T47D (cell line): ENCODE data around the gene ZNF618.
"Not testable (repeated sequence)": the region's sequence is repeated elsewhere in the genome, so short reads cannot be mapped to it uniquely, and the experiment has no call there.

ENCODE experiments used
- DNase-seq, 2 experiments: peaks; one replicate each; pipeline versions ENCODE4 v3.0.0 to v3.0.0-alpha.2; 2011 to 2012; ENCODE audit warnings: low read depth in 1 of 2, low spot score in 1 of 2
- JUND ChIP-seq: IDR thresholded peaks from 2 replicates; pipeline ENCODE4 v1.6.1; 2012; ENCODE audit warnings: low read depth
- in situ Hi-C: cut with HindIII; loops from 2 replicates; pipeline ENCODE4 v1.10.0; 2016; ENCODE audit warnings: low sequenced_read_pairs, low pct_unique_long_range_greater_than_20kb

The ZNF618 gene

GRCh38 chr9:113995401-113995800 is 119.3 kb downstream of the ZNF618 start:
- in situ Hi-C loops = no loop called here
- no peak for DNase-seq
- no peak for TF ChIP-seq JUND

- no peak for TF ChIP-seq JUND
- in situ Hi-C loops = no loop called here
- DNase-seq = no peak
Observed at GRCh38 chr9:113995963-113996362, 119.9 kb downstream of the ZNF618 start.

- in situ Hi-C loops = no loop called here
- DNase-seq = no peak
- no peak for TF ChIP-seq JUND
Observed at GRCh38 chr9:113996531-113997001, 120.5 kb downstream of the ZNF618 start.

GRCh38 chr9:113997064-113997463 is 121.0 kb downstream of the ZNF618 start:
- in situ Hi-C loops = not testable (repeated sequence)

GRCh38 chr9:113997610-113998009 is 121.5 kb downstream of the ZNF618 start:
- DNase-seq = no peak
- TF ChIP-seq JUND = no peak
- in situ Hi-C loops = no loop called here

More at GRCh38 chr9:113997064-113997463, 121.0 kb downstream of the ZNF618 start:
- DNase-seq = not testable (repeated sequence)

GRCh38 chr9:113998114-113998513 is 122.0 kb downstream of the ZNF618 start:
- in situ Hi-C loops = no loop called here
- no peak for DNase-seq
- no peak for TF ChIP-seq JUND

- DNase-seq = peak; percentile 63 to 76
- in situ Hi-C loops = no loop called here
- TF ChIP-seq JUND = no peak
Observed at GRCh38 chr9:113998525-113999255, 122.6 kb downstream of the ZNF618 start.

GRCh38 chr9:113999256-114000062 is 123.3 kb downstream of the ZNF618 start:
- in situ Hi-C loops = no loop called here
- no peak for DNase-seq

GRCh38 chr9:114000063-114000454 is 124.0 kb downstream of the ZNF618 start:
- in situ Hi-C loops = no loop called here
- DNase-seq = no peak
- TF ChIP-seq JUND = no peak

More at GRCh38 chr9:113999256-114000062, 123.3 kb downstream of the ZNF618 start:
- no peak for TF ChIP-seq JUND

- TF ChIP-seq JUND = no peak
- in situ Hi-C loops = no loop called here
- DNase-seq = no peak
Observed at GRCh38 chr9:114000671-114001409, 124.7 kb downstream of the ZNF618 start.

- TF ChIP-seq JUND = no peak
- in situ Hi-C loops = no loop called here
- DNase-seq = no peak
Observed at GRCh38 chr9:114001410-114001685, 125.2 kb downstream of the ZNF618 start.

GRCh38 chr9:114001794-114002261 is 125.7 kb downstream of the ZNF618 start:
- no peak for DNase-seq
- TF ChIP-seq JUND = no peak
- in situ Hi-C loops = no loop called here
